Right atrium auricular region (tissue), 2 donors: ENCODE measurements around the gene NPIPB13. TPM values are rescaled to one million over a fixed set of nuclear protein-coding genes. Genes with fewer than 3 reads are reported as not detected.
A peak's percentile ranks its signal among the peaks of the same experiment; 100 is the strongest.
"Not testable (repeated sequence)": the region's sequence is repeated elsewhere in the genome, so short reads cannot be mapped to it uniquely, and the experiment has no call there.

Experiments used
- DNase-seq: peaks from one replicate; pipeline ENCODE4 v3.0.0-alpha.2; 2019; ENCODE audit warnings: low spot score
- H3K27ac ChIP-seq, 2 donors: fragments of 200-600 bp; sonication (generic); 1 replicate in 1 of 2; 2 replicates in 1 of 2; pipeline ENCODE4 v1.5.1; 2016 to 2019
- H3K27me3 ChIP-seq, 2 donors: fragments of 200-600 bp; sonication (generic); one replicate each; pipeline versions ENCODE4 v1.5.1 to v1.6.0; 2017 to 2019
- H3K36me3 ChIP-seq: fragments of 200-600 bp; sonication (generic); one replicate; pipeline ENCODE4 v1.5.1; 2016
- H3K4me1 ChIP-seq, 2 donors: fragments of 200-600 bp; sonication (generic); one replicate each; pipeline versions ENCODE4 v1.5.1 to v1.6.0; 2017 to 2019
- H3K4me3 ChIP-seq, 2 donors: fragments of 200-600 bp; sonication (generic); 1 replicate in 1 of 2; 2 replicates in 1 of 2; pipeline ENCODE4 v1.5.1; 2017 to 2019; ENCODE audit warnings: mild to moderate bottlenecking in 1 of 2, moderate library complexity in 1 of 2
- H3K9me3 ChIP-seq, 2 donors: fragments of 200-600 bp; sonication (generic); one replicate each; pipeline ENCODE4 v1.5.1; 2019
- total RNA-seq, 2 donors: library from RNA; depleted of rRNA; stranded (reverse); fragments of >200 nt; gene quantifications; one replicate each; pipeline ENCODE4 v1.1.0, GENCODE V29; 2016

The NPIPB13 gene
- total RNA-seq = 1 to 10 TPM in 1 of 2 donors, not detected in 1; 1.7 TPM

GRCh38 chr16:30248379-30248778 lies at the start of gene NPIPB13:
Gene NPIPB13, minus strand, starts transcription at chr16:30248479. Its CDS starts 2,906 bp downstream, at chr16:30245573.
- H3K27ac ChIP-seq, H3K9me3 ChIP-seq, H3K4me1 ChIP-seq, H3K36me3 ChIP-seq, H3K4me3 ChIP-seq, H3K27me3 ChIP-seq, DNase-seq: not testable (repeated sequence)

GRCh38 chr16:30282357-30282756 lies 34.1 kb upstream of the NPIPB13 start:
- not testable (repeated sequence) for H3K4me1 ChIP-seq, H3K36me3 ChIP-seq, H3K27ac ChIP-seq, H3K4me3 ChIP-seq, H3K27me3 ChIP-seq, DNase-seq, H3K9me3 ChIP-seq

- H3K9me3 ChIP-seq, H3K4me3 ChIP-seq, DNase-seq, H3K4me1 ChIP-seq, H3K27ac ChIP-seq, H3K27me3 ChIP-seq: not testable (repeated sequence)
- H3K36me3 ChIP-seq = peaks cover 10% of the 10 kb centered on the region
Observed at GRCh38 chr16:30278523-30278922, 30.2 kb upstream of the NPIPB13 start.

- H3K4me3 ChIP-seq, H3K36me3 ChIP-seq, H3K4me1 ChIP-seq, H3K27ac ChIP-seq, H3K27me3 ChIP-seq, H3K9me3 ChIP-seq: not testable (repeated sequence)
- DNase-seq = peak; percentile 49
Observed at GRCh38 chr16:30217082-30217481, 31.2 kb downstream of the NPIPB13 start.

- H3K9me3 ChIP-seq, H3K4me1 ChIP-seq, DNase-seq, H3K4me3 ChIP-seq, H3K27me3 ChIP-seq, H3K27ac ChIP-seq, H3K36me3 ChIP-seq: not testable (repeated sequence)
Observed at GRCh38 chr16:30211414-30211813, 36.9 kb downstream of the NPIPB13 start.

- DNase-seq = peak; percentile 65
- H3K27ac ChIP-seq, H3K27me3 ChIP-seq, H3K4me3 ChIP-seq, H3K9me3 ChIP-seq, H3K36me3 ChIP-seq, H3K4me1 ChIP-seq: not testable (repeated sequence)
Observed at GRCh38 chr16:30209032-30209431, 39.2 kb downstream of the NPIPB13 start.

GRCh38 chr16:30207063-30207704 lies 41.1 kb downstream of the NPIPB13 start:
- peak; percentile 61 for DNase-seq
- not testable (repeated sequence) for H3K27ac ChIP-seq, H3K4me1 ChIP-seq

GRCh38 chr16:30206252-30206651 lies 42.0 kb downstream of the NPIPB13 start:
- peak overlapping the region in 1 of 2 donors; percentile 54 for H3K27ac ChIP-seq

More at GRCh38 chr16:30207063-30207704, 41.1 kb downstream of the NPIPB13 start:
- not testable (repeated sequence) for H3K36me3 ChIP-seq, H3K4me3 ChIP-seq, H3K9me3 ChIP-seq, H3K27me3 ChIP-seq

GRCh38 chr16:30205541-30206236 lies 42.6 kb downstream of the NPIPB13 start:
- H3K9me3 ChIP-seq, H3K27me3 ChIP-seq, H3K4me1 ChIP-seq, H3K36me3 ChIP-seq: not testable (repeated sequence)
- H3K27ac ChIP-seq = peak overlapping the region in 1 of 2 donors; percentile 54
- DNase-seq = peak; percentile 53
- peak overlapping the region; percentile 43 to 58 for H3K4me3 ChIP-seq

More at GRCh38 chr16:30206252-30206651, 42.0 kb downstream of the NPIPB13 start:
- H3K4me1 ChIP-seq, H3K9me3 ChIP-seq, H3K27me3 ChIP-seq, DNase-seq, H3K36me3 ChIP-seq: not testable (repeated sequence)
- peak overlapping the region in 1 of 2 donors; percentile 58 for H3K4me3 ChIP-seq

GRCh38 chr16:30199608-30200343 lies 48.5 kb downstream of the NPIPB13 start:
- not testable (repeated sequence) for H3K36me3 ChIP-seq, H3K27me3 ChIP-seq, H3K27ac ChIP-seq, H3K4me1 ChIP-seq, H3K9me3 ChIP-seq, DNase-seq, H3K4me3 ChIP-seq

GRCh38 chr16:30199049-30199448 lies 49.2 kb downstream of the NPIPB13 start, which contains the start of gene SULT1A3:
Gene SULT1A3, plus strand, starts transcription at chr16:30199255. Its CDS starts 1,474 bp downstream, at chr16:30200729.
- H3K27ac ChIP-seq, H3K27me3 ChIP-seq, H3K4me3 ChIP-seq, DNase-seq, H3K4me1 ChIP-seq, H3K36me3 ChIP-seq, H3K9me3 ChIP-seq: not testable (repeated sequence)

Other genes starting within 250 kb of the NPIPB13 start
- not detected for gene DOC2A, start 237.5 kb downstream of the NPIPB13 start, total RNA-seq
- not detected for gene C16orf92, start 225.3 kb downstream of the NPIPB13 start, total RNA-seq
- gene TLCD3B, start 217.2 kb downstream of the NPIPB13 start, total RNA-seq = not detected
- 1,000 to 10,000 TPM; 2,869 to 3,626 TPM for gene ALDOA, start 182.7 kb downstream of the NPIPB13 start, total RNA-seq
- 10 to 100 TPM; 23.2 to 32.7 TPM for gene PPP4C, start 172.5 kb downstream of the NPIPB13 start, total RNA-seq
- gene TBX6, start 156.6 kb downstream of the NPIPB13 start, total RNA-seq = under 1 TPM in 1 of 2 donors, not detected in 1; 0.43 TPM
- 100 to 1,000 TPM; 129 to 140 TPM for gene YPEL3, start 152.3 kb downstream of the NPIPB13 start, total RNA-seq
- 1 to 10 TPM in 1 of 2 donors, not detected in 1; 1.7 TPM for gene GDPD3, start 134.9 kb downstream of the NPIPB13 start, total RNA-seq
- gene MAPK3, start 125.3 kb downstream of the NPIPB13 start, total RNA-seq = 10 to 100 TPM; 27.9 to 76.6 TPM
- 10 to 100 TPM in 1 of 2 donors, 1 to 10 TPM in 1; 5.4 to 18.6 TPM for gene CORO1A, start 64.9 kb downstream of the NPIPB13 start, total RNA-seq
- 100 to 1,000 TPM; 143 to 187 TPM for gene BOLA2B, start 54.8 kb downstream of the NPIPB13 start, total RNA-seq
- 10 to 100 TPM; 25.1 to 36.3 TPM for gene SLX1A, start 54.6 kb downstream of the NPIPB13 start, total RNA-seq
- gene SULT1A3, start 49.2 kb downstream of the NPIPB13 start, total RNA-seq = 1 to 10 TPM; 2.0 to 7.4 TPM
- gene CD2BP2, start 106.8 kb upstream of the NPIPB13 start, total RNA-seq = 10 to 100 TPM; 22.0 to 39.3 TPM
- 10 to 100 TPM; 20.0 to 22.3 TPM for gene TBC1D10B, start 122.0 kb upstream of the NPIPB13 start, total RNA-seq
- not detected for gene MYL11, start 126.3 kb upstream of the NPIPB13 start, total RNA-seq
- under 1 TPM in 1 of 2 donors, not detected in 1; 0.35 TPM for gene SEPTIN1, start 134.1 kb upstream of the NPIPB13 start, total RNA-seq
- gene ZNF48, start 146.9 kb upstream of the NPIPB13 start, total RNA-seq = 10 to 100 TPM in 1 of 2 donors, 1 to 10 TPM in 1; 5.7 to 10.7 TPM
- gene ZNF771, start 159.1 kb upstream of the NPIPB13 start, total RNA-seq = 10 to 100 TPM; 13.0 to 14.3 TPM
- gene DCTPP1, start 181.6 kb upstream of the NPIPB13 start, total RNA-seq = 10 to 100 TPM; 14.4 to 18.7 TPM
- 10 to 100 TPM; 18.2 to 18.6 TPM for gene SEPHS2, start 197.4 kb upstream of the NPIPB13 start, total RNA-seq
- gene ITGAL, start 224.3 kb upstream of the NPIPB13 start, total RNA-seq = 1 to 10 TPM; 2.0 to 2.6 TPM